GM21619 (cell line): ENCODE data around the gene ZDHHC8.

Experiments
- ATAC-seq: cut with Tn5 transposase; IDR thresholded peaks from one replicate; pipeline ENCODE4 v1.9.1; 2021; ENCODE audit not compliant: unreplicated experiment

ZDHHC8 gene

DNA sequence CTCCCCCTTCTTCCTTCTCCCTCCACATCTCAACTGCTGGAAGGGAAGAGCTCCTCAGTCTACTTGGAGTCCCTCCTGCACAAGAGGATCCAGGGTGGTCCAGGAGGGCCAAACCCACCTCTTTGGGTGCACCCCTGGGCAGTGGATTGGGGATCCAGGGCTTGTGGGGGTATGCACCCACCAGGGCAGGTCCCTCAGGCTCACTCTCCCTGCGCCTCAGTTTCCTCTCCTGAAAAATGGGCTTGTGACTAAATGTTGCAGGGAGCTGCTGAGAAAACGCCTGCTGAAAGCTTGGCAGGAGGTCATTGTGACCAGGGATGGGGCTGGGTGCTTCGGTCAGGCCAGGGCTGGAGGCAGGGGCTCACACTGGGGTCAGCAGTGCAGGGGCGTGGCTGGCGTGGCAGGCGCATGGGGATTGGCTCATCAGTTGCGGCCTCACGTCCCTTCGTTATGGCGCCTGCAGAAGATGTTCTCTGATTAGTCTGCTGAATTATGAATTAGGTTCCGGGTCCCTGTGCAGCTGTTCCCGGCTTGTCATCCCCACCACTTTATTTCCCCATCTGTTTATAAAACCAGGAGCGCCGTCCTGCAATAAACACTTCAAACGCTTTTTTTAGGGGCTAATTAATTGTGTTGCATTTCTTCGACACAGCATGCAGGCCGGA lies 44.9 kb downstream of the ZDHHC8 start:
- no peak for ATAC-seq

- ATAC-seq = no peak
These were observed 45.8 kb downstream of the ZDHHC8 start for GRCh38 chr22:20177217-20177911.

DNA sequence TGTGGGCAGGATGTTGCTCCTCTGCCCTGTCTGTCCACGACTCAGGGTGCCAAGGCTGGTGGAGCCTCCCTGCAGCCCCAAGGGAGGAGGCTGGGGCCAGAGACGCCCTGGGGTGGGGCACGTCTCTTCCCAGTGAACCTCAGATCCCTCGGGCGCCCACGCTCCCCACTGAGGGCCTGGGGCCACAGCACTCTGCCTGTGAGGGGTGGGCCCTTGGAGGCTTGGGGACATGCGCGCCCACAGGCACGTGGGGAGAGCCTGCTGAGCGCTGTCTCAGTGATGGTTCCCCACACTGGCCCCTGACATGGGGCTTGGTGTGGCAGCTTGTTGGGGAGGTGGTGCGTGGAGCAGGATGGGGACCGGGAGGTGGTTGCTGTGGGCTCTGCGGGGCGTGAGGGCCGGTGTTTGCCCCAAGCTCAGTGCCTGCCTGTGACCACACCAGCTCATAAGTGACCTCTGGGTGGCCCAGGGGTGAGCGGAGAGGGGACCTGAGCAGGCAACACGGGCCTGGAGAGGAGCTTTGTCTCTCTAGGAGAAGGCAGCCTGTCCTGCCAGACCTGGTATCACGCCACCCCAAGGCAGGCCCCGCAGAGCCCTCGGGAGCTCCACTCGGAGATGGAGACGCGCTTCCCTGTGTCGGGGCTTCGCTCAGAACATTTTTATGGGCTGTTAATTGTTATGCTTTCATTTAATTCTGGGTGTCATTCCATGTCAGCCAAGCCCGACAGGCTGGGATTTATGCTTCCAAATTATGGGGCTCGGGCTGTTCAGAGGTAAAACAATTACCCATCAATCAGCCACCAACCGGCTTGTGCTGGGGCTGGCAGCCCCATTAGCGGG lies 46.7 kb downstream of the ZDHHC8 start:
- no peak for ATAC-seq

DNA sequence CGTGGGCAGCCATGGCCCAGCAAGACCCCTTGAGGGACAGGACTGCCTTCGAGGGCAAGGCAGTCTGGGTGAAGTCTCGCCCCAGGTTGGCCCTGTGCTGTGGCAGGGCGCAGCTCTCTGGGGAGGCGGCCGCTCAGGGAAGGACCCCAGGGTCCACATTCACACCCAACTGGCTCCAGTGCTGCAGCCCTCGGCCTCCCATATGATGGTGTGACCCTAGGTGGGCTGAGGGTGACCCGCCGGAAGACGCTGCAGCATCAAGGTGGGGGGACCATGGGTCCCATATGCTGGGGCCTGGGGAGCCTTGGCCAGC lies 47.3 kb downstream of the ZDHHC8 start:
- no peak for ATAC-seq

GRCh38 chr22:20179455-20180244 lies 48.0 kb downstream of the ZDHHC8 start:
- ATAC-seq = no peak

DNA sequence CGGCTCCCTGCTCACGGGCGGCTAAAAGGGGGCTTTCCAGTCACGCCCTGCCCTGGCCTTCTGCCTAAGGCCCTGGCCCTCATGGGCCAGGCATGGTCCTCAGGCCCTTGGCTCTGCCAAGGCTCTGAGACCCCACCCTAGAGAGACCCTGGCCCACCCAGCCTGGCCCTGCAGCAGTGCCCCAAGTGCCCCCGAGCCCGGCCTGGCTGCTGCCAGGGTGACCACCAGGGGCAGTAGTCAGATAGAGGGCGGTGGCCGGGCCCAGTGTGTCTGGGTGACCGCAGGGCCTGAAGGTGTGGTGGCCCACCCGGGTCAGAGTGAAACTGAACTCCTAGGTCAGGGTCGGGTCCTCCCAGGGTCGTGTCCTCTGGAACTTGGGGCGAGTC lies 48.6 kb downstream of the ZDHHC8 start:
- ATAC-seq = no peak

DNA sequence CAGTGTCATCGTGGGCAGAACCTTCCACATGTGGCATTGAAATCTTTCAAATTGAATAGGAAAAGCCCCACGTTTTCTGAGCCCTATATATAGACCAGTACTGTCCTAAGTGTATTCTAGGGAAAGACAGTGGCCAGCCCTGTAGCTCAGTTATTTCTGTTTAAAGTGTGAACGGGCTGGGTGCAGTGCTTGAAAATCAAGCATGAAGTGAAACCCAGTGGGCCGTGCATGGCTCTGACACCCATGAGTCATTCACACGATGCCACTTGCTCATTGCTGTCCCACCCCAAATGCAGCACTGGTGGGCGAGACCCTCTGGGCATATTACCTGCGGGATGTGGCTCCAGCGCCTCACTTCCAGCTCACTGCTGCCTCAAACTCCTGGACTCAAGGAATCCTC lies 49.0 kb downstream of the ZDHHC8 start:
- no peak for ATAC-seq

DNA sequence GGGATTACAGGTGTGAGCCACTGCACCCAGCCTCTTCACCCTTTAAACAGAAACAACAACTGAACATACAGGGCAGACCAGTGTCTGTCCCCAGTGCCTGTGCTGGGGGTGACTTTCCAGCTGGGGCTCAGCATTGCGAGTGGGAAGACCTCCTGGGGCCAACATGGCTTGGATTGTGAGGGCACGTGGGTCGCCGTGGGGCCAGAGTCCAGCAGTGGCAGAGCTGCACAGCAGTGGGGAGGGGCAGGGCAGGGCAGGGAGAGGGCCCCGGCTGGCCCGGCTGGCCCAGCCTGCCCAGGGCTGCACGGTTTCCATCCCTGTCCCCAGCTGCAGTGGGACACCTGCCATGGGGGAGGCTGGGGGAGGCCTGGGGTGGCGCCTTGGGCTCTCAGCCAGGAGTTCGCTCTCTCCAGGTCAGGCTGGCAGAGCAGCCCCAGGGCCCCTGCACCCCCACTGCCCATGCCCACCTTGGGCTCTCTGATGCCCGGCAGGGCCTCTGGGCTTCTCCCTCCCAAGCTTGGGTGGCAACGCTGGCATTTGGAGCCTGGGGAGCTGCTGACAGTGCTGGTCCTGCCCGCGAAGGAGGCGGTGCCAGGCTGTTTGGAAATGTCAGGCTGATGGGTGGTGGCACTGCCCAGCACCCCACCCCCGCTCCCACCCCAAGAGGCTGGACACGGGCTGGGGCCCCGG lies 49.7 kb downstream of the ZDHHC8 start:
- no peak for ATAC-seq

GRCh38 chr22:20181884-20182236 lies 50.3 kb downstream of the ZDHHC8 start:
- no peak for ATAC-seq

GRCh38 chr22:20182365-20182764 lies 50.8 kb downstream of the ZDHHC8 start:
- ATAC-seq = no peak

- no peak for ATAC-seq
These were observed 51.5 kb downstream of the ZDHHC8 start for GRCh38 chr22:20183101-20183500.

DNA sequence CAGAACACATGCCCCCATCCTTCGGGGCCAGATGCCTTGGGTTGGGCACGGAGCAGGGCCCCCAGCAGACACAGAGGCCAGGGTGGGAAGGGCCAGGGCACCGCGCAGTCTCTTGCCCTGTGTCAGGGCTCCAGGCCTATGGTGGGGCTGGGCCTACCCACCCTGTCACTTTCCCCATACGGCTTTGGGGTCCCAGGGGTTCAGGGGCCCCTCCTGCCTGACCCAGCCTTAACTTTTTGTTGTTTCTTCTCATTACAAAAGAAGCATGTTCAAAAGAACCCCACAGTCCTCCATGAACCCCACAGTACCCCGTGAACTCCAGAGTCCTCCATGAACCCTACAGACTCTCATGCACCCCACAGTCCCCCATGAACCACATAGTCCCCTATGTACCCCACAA lies 52.2 kb downstream of the ZDHHC8 start:
- no peak for ATAC-seq

GRCh38 chr22:20184501-20185165 lies 53.0 kb downstream of the ZDHHC8 start:
- ATAC-seq = no peak

DNA sequence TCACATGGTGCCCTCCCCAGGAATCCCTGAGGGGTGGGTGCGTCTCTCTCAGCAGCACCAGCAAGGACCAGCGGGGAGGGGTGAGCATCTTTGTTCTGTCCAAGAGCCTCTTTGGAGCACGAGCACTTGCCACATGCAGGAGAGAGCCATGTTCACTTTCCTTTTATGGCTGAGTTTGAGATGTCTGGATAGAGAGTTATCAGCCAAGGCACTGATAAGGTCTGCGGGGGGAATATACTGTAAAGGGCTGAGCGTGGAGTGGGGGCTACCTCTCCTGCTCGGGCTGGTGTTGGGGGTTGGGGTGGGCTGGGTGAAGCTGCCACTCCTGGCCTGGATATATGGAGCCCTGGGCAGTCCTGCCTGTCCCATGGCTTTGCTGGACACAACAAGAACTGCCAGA lies 54.1 kb downstream of the ZDHHC8 start:
- ATAC-seq = no peak

DNA sequence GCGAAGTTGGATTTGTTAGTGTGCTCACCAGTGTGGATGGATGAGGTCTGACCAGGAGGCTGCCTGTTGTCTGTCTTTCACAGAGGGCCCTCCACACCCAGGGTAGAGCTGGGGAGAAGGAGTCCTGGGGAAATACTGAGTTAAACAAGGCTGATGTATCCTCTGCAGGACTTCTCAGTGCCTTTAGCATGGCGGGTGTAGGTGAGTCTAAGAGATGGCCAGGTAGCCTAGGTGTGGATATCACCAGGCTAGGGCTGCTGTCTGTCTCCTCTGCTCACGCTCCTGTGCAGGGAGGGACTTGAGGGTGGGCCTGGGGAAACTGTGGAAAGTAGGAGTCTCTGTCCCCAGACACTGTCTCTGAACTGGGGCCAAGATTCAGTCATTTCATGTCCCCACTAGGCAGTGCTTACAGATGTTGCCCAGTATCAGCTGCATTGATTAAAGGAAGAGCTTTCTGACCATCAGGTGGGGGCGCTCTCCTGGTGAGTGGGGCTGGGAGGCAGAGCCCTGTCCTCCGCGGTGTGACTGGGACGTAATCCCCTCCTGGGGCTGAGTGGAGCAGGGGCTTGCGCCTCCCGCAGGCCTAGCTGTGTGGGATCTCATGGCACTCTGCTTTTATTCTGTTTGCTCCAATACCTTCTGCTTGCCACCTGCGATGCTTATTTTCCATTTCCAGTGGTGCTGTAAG lies 54.7 kb downstream of the ZDHHC8 start:
- no peak for ATAC-seq

DNA sequence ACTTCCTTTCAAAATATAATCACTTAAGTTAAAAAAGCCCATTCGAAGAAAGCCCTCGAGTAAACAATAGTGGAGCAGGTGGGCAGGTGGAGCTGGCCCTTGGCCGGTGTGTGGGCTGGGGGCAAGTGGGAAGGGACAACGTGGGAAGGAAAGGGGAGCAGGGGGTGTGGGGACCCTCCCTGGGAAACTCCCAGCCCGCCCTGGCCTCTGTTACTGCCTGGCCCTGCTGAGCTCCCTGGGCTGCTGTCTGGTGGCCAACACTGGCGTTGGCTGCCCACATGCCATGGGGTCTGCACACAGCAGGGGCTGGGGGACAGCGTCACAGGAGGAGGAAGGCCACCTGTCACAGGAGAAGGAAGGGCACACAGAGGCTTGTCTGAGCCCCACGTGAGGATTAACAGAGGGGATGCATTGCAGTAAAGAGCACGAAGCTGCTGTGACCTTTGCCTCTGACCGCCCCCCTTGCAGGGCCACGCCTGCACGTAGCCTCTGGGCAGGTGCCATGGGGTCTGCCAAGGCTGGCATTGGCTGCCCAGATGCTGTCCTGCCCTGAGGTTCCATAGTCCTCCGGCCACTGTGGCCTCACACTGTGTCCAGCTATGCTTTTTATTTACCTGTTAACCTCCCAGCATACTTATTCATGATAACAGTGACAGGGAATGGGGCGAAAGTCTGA lies 55.4 kb downstream of the ZDHHC8 start:
- no peak for ATAC-seq

GRCh38 chr22:20187777-20188566 lies 56.4 kb downstream of the ZDHHC8 start:
- ATAC-seq = no peak

DNA sequence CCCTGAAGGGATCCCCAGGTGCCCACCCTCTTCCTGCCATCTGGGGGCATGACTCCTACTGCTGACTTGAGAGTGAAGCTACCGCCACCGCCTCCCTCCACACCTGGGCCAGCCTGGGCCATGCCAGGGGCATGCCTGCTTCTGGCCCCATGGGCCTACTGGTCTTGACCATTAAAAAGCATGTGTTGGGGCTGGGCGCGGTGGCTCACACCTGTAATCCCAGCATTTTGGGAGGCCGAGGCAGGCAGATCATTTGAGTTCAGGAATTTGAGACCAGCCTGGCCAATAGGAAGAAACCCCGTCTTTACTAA lies 56.9 kb downstream of the ZDHHC8 start:
- ATAC-seq = no peak
